ENCODE data around the gene SESN1. TPM values are rescaled to one million over a fixed set of nuclear protein-coding genes. Genes with fewer than 3 reads are reported as not detected.

Gene SESN1
- total RNA-seq, 1 experiment from 2014 or later = 17.5 TPM

DNA sequence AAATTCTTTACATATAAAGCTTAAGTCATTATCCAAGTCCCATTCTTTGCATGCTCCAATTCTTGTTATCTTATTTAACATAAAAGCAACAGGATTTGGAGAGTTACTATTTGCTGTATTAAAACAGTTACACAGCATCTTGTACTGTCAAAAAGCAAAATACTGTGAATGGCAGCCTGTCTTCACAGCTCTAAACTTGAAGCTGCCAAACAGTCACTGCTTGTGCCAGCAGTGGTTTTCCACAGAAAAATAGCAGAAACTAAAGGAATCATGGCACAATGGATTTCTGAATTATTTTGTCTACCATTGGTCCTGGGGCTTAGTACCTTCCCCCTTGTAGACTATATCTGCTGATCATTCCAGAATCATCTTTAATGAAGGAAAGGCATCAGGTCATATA, 107.5 kb downstream of the SESN1 start:
- H3K23me2 ChIP-seq (ENCODE audit: insufficient read length, low read depth, low read length, poor library complexity, severe bottlenecking) = no peaks in the 10 kb centered on the region
- Mint-ChIP-seq H3K27me3 (ENCODE audit: low read depth) (no peaks in the 10 kb centered on the region), H3K9me3 (no peaks in the 10 kb centered on the region), H3K4me1 (no peaks in the 10 kb centered on the region), H3K36me3 (ENCODE audit: insufficient read depth in 1 of 3, low read depth in 3 of 3) (peaks cover 2 to 36% (median 23%) of the 10 kb centered on the region in 3 experiments; a peak in 5 of 7 replicates), H3K27ac (no peak overlapping the region), H3K4me3 (no peak overlapping the region)
- H4K8ac ChIP-seq (replicated peaks; ENCODE audit: insufficient read length, low read depth, low read length) = no peak overlapping the region
- H3K14ac ChIP-seq (ENCODE audit: insufficient read depth, low read length) = no peak overlapping the region
- H2BK20ac ChIP-seq (ENCODE audit: low read depth, low read length, poor library complexity, severe bottlenecking) = no peak overlapping the region
- H4K20me1 ChIP-seq (ENCODE audit: control insufficient read depth, insufficient read depth, insufficient read length) = no peaks in the 10 kb centered on the region
- no peaks in the 10 kb centered on the region for H3K4me1 ChIP-seq (ENCODE audit: insufficient read depth, low read length)
- no peak overlapping the region for H3K9ac ChIP-seq (ENCODE audit: extremely low read depth, insufficient read length, low read length)
- no peak overlapping the region for H3K56ac ChIP-seq (ENCODE audit: insufficient read length, low read depth, low read length)
- H2BK12ac ChIP-seq (ENCODE audit: insufficient read length, low read depth, low read length) = no peak overlapping the region
- DNase-seq = no peak
- H4K91ac ChIP-seq (ENCODE audit: insufficient read length, low read depth, low read length) = no peak overlapping the region
- no peak overlapping the region for H2AK5ac ChIP-seq (ENCODE audit: insufficient read length, low read length)
- H3K79me1 ChIP-seq (ENCODE audit: insufficient read depth, low read depth, low read length, poor library complexity, severe bottlenecking) = no peaks in the 10 kb centered on the region
- no peaks in the 10 kb centered on the region for H3K9me3 ChIP-seq (ENCODE audit: control insufficient read depth, low read depth, low read length)
- no peak overlapping the region for H2BK120ac ChIP-seq (ENCODE audit: low read depth, low read length, poor library complexity, severe bottlenecking)
- H2AFZ ChIP-seq (ENCODE audit: low read length) = no peak overlapping the region
- H3T11ph ChIP-seq (ENCODE audit: low read length) = no peak overlapping the region
- H3K27ac ChIP-seq (ENCODE audit: insufficient read length, low read depth, low read length) = no peak overlapping the region
- no peak overlapping the region for H4K5ac ChIP-seq (ENCODE audit: insufficient read length, low read depth, low read length)
- H3K27me3 ChIP-seq (ENCODE audit: insufficient read depth, low read length) = no peaks in the 10 kb centered on the region
- no peak overlapping the region for H3K23ac ChIP-seq (ENCODE audit: insufficient read length, low read depth, low read length)
- no peak overlapping the region for H3K18ac ChIP-seq (ENCODE audit: insufficient read length, low read depth, low read length)
- no peak overlapping the region for H3K4me2 ChIP-seq (ENCODE audit: insufficient read depth, insufficient read length, low read length)
- TF ChIP-seq CTCF (conservative IDR thresholded peaks at IDR 0.05) = no peak
- H3K4ac ChIP-seq (ENCODE audit: low read depth, low read length) = no peak overlapping the region
- H3K79me2 ChIP-seq (ENCODE audit: insufficient read depth, low read length) = no peaks in the 10 kb centered on the region
- H2BK5ac ChIP-seq (ENCODE audit: insufficient read length, low read length) = no peak overlapping the region
- no peak overlapping the region for H2BK15ac ChIP-seq (ENCODE audit: low read depth, low read length)

Measured in H9 (cell line).